Middle frontal gyrus (tissue), 1 donor: ENCODE measurements around the gene AKR1C4.

Experiments used
- DNase-seq: peaks from one replicate; pipeline ENCODE4 v3.0.0-alpha.2; 2015; ENCODE audit warnings: low spot score; ENCODE audit errors: extremely low spot score

AKR1C4 gene

DNA sequence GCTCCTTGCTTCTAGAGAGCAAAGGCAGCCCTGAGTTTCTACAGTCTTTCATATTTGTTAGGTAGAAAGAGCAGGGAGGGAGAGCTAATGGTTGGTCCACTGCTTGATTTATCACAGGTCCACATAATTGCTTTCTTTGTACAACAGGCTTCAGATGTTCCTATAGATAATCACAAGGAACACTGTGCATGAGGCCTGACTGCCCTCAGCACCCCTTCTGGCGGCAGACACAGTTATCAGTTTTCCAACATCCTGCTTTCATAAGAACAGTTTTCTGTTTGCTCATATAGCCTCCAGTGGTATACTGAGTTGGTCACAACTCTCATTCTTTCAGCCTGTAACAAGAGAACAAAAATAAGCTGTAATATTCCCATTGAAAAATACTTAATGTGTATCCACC is 69.7 kb downstream of the AKR1C4 start:
- DNase-seq: no peak

DNA sequence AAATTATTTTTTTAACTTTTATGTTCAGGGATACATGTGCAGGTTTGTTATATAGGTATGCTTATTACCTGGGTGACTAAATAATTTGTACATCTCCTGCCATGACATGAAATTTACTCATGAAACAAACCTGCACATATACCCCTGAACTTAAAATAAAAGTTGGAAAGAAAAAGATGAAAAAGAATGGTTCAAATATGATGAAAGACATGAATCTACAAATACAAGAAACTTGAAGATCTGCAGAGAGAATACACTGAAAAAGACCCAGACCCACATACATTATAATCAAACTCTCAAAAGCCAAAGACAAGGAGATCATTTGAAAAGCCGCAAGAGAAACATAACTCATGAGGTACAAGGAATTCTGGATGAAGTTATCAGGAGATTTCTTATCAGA is 70.2 kb downstream of the AKR1C4 start:
- no peak for DNase-seq

DNA sequence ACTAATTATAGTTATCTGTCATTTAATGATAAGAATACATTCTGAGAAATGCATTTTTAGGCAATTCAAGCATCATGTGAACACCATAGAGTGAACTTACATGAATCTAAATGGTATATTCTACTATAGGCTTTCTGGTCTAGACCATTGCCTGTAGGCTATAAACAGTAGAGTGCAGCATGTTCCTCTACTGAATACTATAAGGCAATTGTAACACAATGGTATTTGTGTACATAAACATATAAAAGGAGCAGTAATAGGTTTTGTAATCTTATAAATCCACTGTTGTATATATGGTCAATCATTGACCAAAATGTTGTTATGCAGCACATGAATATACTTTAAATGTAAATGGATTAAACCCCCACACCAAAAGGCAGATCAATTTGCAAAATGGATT is 71.6 kb downstream of the AKR1C4 start:
- DNase-seq: no peak
